Heart right ventricle (tissue), 16 donors: ENCODE results near the gene RYR3. TPM values are rescaled to one million over a fixed set of nuclear protein-coding genes. Genes with fewer than 3 reads are reported as not detected.

Experiments used
- ATAC-seq, 8 donors: fragments of 200-7000 bp; cut with Tn5 transposase; one replicate each; pipeline ENCODE4 v1.9.1; 2020; ENCODE audit warnings: mild to moderate bottlenecking in 8 of 8, moderate library complexity in 8 of 8, moderate number of reproducible peaks in 1 of 8
- DNase-seq, 2 donors: peaks; one replicate each; pipeline ENCODE4 v3.0.0-alpha.2; 2020
- H3K27ac ChIP-seq, 10 donors: fragments of 200-600 bp; sonication (generic) in 2 of 10; one replicate each; pipeline versions ENCODE4 v1.5.0 to v1.8.0; 2020 to 2022; ENCODE audit warnings: mild to moderate bottlenecking in 3 of 10
- H3K27me3 ChIP-seq, 7 donors: fragments of 200-600 bp; one replicate each; pipeline ENCODE4 v1.8.0; 2021 to 2022; ENCODE audit warnings: mild to moderate bottlenecking in 2 of 7
- H3K36me3 ChIP-seq, 9 donors: fragments of 200-600 bp; sonication (generic) in 1 of 9; one replicate each; pipeline versions ENCODE4 v1.5.0 to v1.8.0; 2020 to 2022; ENCODE audit warnings: mild to moderate bottlenecking in 2 of 9
- H3K4me1 ChIP-seq, 9 donors: fragments of 200-600 bp; sonication (generic) in 1 of 9; one replicate each; pipeline versions ENCODE4 v1.5.0 to v1.8.0; 2020 to 2022; ENCODE audit warnings: mild to moderate bottlenecking in 4 of 9
- H3K4me3 ChIP-seq, 10 donors: fragments of 200-600 bp; sonication (generic) in 2 of 10; one replicate each; pipeline versions ENCODE4 v1.5.0 to v1.8.0; 2020 to 2022; ENCODE audit warnings: mild to moderate bottlenecking in 7 of 10, moderate library complexity in 2 of 10
- H3K9me3 ChIP-seq, 11 donors: fragments of 200-600 bp in 10 of 11; sonication (generic) in 2 of 11; one replicate each; pipeline versions ENCODE4 v1.5.0 to v1.8.0; 2013 to 2022; ENCODE audit warnings: mild to moderate bottlenecking in 2 of 11, control low read depth in 1 of 11, moderate library complexity in 1 of 11
- WGBS, 2 donors: extraction: QIAGEN DNeasy Blood & Tissue Kit; methylation state at CpG; one replicate each; pipeline ENCODE4 v1.1.7; 2013; ENCODE audit warnings: inconsistent platforms in 1 of 2; 5-methylcytosine and 5-hydroxymethylcytosine counted together
- intact Hi-C, 10 donors: fragments of 100-400 bp; cut with DNase I; formaldehyde crosslinking; loops; one replicate each; pipeline versions ENCODE4 v1.11.1 to v1.14.2; 2022
- polyA plus RNA-seq, 2 donors: library from polyadenylated mRNA; stranded (reverse); fragments of 200-250 nt; gene quantifications; one replicate each; pipeline ENCODE4 v1.2.3, GENCODE V29; 2013
- total RNA-seq, 10 donors: library from RNA; stranded (reverse); fragmentation: NEBNext Ultra II Directional in 3 of 10; extraction: Animal tissue kit (Norgen Biotek cat#: 25700) in 3 of 10; gene quantifications; one replicate each; pipeline versions ENCODE4 v1.2.1 to v1.2.4, GENCODE V29; 2021 to 2023
- TF ChIP-seq, protein P1 (sequence below), 9 donors: fragments of 200-600 bp; sonication (generic) in 2 of 9; IDR thresholded peaks; one replicate each; pipeline versions ENCODE4 v1.5.0 to v1.8.0; 2021 to 2022; ENCODE audit warnings: antibody characterized with exemption in 9 of 9, mild to moderate bottlenecking in 5 of 9, moderate library complexity in 1 of 9
- donor health status: Arrhythmogenic right ventricular cardiomyopathy.
- donor health status: ischemic (EF 13 %, LVEDD 7.1; RV severe dilation, severe dysfunction).
- donor health status: healthy with polysubstance abuse.
- donor health status: DM: no; HTN: yes; CAD: no.
- donor health status: DM: no; HTN: no; CAD: no.
- donor health status: ischemic (EF 25% LVEDD 6.9; RV normal size, moderate dysfunction).
- donor health status: ischemic (EF 25% LVEDD 5.7; RV mildly dilated, moderate dysfunction).
- donor health status: healthy.
- donor health status: DM: yes; HTN: yes; CAD: no.
- donor health status: Ischemic cardiomyopathy.
- donor health status: ischemic (EF 35%, LVEDD 5.7; RV mildly dilated, moderate dysfunction).
- donor health status: nonischemic (EF 11% LVEDD 7.7; RV severe dilation, severe dysfunction).
- donor health status: DM: yes; HTN: yes; CAD: no.
- donor health status: PGD.
- donor health status: ischemic (EF 29% LVEDD 5.4; RV normal size, mild dysfunction).
- donor health status: nonischemic (EF 23%, LVEDD 6.1; RV moderate dilation, normal function).

Gene RYR3
- total and polyA plus RNA-seq, 12 donors: 0.02 to 1.00 (median 0.13) TPM; not detected in 2

DNA sequence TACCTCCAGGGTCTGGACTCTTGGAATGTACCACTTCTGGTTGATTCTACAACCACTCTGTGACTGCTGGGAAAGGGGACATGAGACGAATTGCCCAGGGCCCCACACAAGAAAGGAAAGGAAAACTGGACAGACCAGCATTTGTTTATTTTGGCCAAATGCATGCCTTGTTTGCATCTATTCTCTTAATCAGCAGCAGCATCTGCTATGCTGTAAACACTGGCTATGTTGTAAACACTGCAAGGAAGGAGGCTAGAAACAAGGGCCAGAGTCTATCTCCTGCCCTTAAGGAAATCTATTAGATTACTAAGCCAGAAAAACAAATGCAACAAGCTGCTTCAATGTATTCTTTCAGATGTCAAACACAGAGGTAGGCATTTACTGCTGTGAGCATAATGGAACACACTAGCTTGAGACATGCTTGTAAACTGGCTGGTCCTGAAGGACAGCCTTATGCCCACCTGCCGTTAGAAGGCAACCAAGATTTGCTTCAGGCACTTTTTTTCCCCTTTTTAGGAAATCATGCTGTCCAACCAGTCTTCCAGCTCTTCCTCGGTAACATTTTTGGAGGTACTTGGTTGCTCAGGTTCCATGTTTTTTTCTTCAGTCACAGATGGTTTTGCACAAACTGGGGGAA, 555.5 kb downstream of the RYR3 start:
- TF ChIP-seq, protein P1, sequence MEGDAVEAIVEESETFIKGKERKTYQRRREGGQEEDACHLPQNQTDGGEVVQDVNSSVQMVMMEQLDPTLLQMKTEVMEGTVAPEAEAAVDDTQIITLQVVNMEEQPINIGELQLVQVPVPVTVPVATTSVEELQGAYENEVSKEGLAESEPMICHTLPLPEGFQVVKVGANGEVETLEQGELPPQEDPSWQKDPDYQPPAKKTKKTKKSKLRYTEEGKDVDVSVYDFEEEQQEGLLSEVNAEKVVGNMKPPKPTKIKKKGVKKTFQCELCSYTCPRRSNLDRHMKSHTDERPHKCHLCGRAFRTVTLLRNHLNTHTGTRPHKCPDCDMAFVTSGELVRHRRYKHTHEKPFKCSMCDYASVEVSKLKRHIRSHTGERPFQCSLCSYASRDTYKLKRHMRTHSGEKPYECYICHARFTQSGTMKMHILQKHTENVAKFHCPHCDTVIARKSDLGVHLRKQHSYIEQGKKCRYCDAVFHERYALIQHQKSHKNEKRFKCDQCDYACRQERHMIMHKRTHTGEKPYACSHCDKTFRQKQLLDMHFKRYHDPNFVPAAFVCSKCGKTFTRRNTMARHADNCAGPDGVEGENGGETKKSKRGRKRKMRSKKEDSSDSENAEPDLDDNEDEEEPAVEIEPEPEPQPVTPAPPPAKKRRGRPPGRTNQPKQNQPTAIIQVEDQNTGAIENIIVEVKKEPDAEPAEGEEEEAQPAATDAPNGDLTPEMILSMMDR (IDR thresholded peaks at IDR 0.05): no peak
- H3K4me1 ChIP-seq: peaks cover 0 to 8% (median 0%) of the 10 kb centered on the region in 9 donors
- no peak overlapping the region for H3K27ac ChIP-seq
- DNase-seq (no peak), ATAC-seq (no peak)
- no peaks in the 10 kb centered on the region for H3K27me3 ChIP-seq
- peaks cover 0 to 43% (median 3%) of the 10 kb centered on the region in 9 donors for H3K36me3 ChIP-seq
- WGBS, 2 donors: 82 to 84% methylated on average over 3 of the region's 3 CpGs
- intact Hi-C loops: no loop called here
- H3K4me3 ChIP-seq: no peak overlapping the region
- H3K9me3 ChIP-seq: no peaks in the 10 kb centered on the region

DNA sequence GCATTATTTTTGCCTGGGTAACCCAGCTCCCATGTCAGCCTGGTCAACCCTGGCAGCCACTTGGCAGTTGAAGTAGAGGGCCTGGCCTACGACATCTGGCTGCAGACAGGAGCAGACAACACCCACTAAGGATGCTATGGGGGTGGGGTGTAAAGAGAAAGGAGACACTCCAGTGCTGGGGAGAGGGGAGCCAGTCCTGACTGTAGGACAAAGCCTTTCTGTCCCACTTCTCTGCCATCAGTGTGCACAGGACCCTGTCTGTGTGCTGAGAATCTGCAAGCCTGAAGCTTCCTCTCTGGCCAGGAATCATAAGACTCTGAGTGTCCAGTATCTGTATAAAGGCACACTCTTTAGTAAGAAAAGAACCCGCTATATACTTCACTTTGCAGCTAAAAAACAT, 561.2 kb downstream of the RYR3 start:
- Histone ChIP-seq H3K27ac (no peak overlapping the region), H3K4me1 (peaks cover 0 to 4% (median 0%) of the 10 kb centered on the region in 9 donors), H3K36me3 (peaks cover 0 to 9% (median 0%) of the 10 kb centered on the region in 9 donors), H3K27me3 (no peaks in the 10 kb centered on the region), H3K9me3 (no peaks in the 10 kb centered on the region), H3K4me3 (no peak overlapping the region)
- DNase-seq (no peak), ATAC-seq (peak in 2 of 8 donors; percentile 47 to 55)
- TF ChIP-seq, protein P1 (IDR thresholded peaks at IDR 0.05): no peak
- intact Hi-C loops: no loop called here
- 80 to 86% methylated on average over 2 of the region's 2 CpGs for WGBS, 2 donors

- H3K27me3 ChIP-seq: no peaks in the 10 kb centered on the region
- H3K36me3 ChIP-seq: peaks cover 0 to 3% (median 0%) of the 10 kb centered on the region in 9 donors
- WGBS, 2 donors: 77 to 79% methylated on average over 13 of the region's 13 CpGs
- H3K4me1 ChIP-seq: peaks cover 0 to 4% (median 0%) of the 10 kb centered on the region in 9 donors
- H3K27ac ChIP-seq: no peak overlapping the region
- H3K4me3 ChIP-seq: no peak overlapping the region
- TF ChIP-seq, protein P1 (IDR thresholded peaks at IDR 0.05): no peak
- peak in 1 of 8 donors; percentile 25 for ATAC-seq
- no peaks in the 10 kb centered on the region for H3K9me3 ChIP-seq
- no peak for DNase-seq
- intact Hi-C loops: no loop called here
Measured at GRCh38 chr15:33872416-33873106, 561.8 kb downstream of the RYR3 start.

DNA sequence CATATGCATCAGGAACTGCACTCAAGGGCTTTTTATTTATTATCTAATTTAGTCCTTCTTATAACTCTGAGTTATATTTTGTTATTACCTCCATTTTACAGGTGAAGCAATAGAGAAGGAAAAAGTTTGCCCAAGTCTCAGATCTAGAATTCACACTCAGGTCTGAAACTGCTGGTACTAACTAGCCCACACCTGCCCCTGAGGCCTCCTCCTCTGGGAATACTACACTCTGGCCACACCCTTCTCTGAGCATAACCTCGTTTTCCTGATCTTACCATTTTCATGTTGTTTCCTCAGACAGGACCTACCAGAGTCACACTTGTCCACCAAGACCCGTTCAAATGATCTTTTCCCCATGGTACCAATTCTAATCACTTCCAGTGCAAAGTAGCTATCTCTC, 563.4 kb downstream of the RYR3 start:
- 81 to 90% methylated on average over 2 of the region's 2 CpGs for WGBS, 2 donors
- no peaks in the 10 kb centered on the region for H3K9me3 ChIP-seq
- no peak overlapping the region for H3K27ac ChIP-seq
- ATAC-seq: no peak
- no peaks in the 10 kb centered on the region for H3K27me3 ChIP-seq
- H3K4me3 ChIP-seq: no peak overlapping the region
- TF ChIP-seq, protein P1 (IDR thresholded peaks at IDR 0.05): no peak
- no peaks in the 10 kb centered on the region for H3K36me3 ChIP-seq
- DNase-seq: no peak
- peaks cover 0 to 4% (median 0%) of the 10 kb centered on the region in 9 donors for H3K4me1 ChIP-seq
- intact Hi-C loops: no loop called here
